Sigmoid colon (tissue), 7 donors: ENCODE data around the gene SQOR. TPM values are rescaled to one million over a fixed set of nuclear protein-coding genes. Genes with fewer than 3 reads are reported as not detected.

Source experiments
- DNase-seq: peaks from one replicate; pipeline ENCODE4 v3.0.0-alpha.2; 2019
- H3K27ac ChIP-seq, 4 donors: fragments of 200-600 bp; sonication (generic); one replicate each; pipeline ENCODE4 v1.5.1; 2016 to 2019; ENCODE audit warnings: mild to moderate bottlenecking in 1 of 4
- H3K27me3 ChIP-seq, 3 donors: fragments of 200-600 bp; sonication (generic); one replicate each; pipeline ENCODE4 v1.5.1; 2019; ENCODE audit warnings: mild to moderate bottlenecking in 1 of 3
- H3K36me3 ChIP-seq, 4 donors: fragments of 200-600 bp; sonication (generic); one replicate each; pipeline ENCODE4 v1.5.1; 2016 to 2019
- H3K4me1 ChIP-seq, 4 donors: fragments of 200-600 bp; sonication (generic); one replicate each; pipeline ENCODE4 v1.5.1; 2017 to 2019
- H3K4me3 ChIP-seq, 4 donors: fragments of 200-600 bp; sonication (generic); one replicate each; pipeline ENCODE4 v1.5.1; 2017 to 2019; ENCODE audit warnings: mild to moderate bottlenecking in 2 of 4, moderate library complexity in 1 of 4
- H3K9me3 ChIP-seq, 4 donors: fragments of 200-600 bp in 3 of 4; sonication (generic) in 3 of 4; one replicate each; pipeline versions ENCODE4 v1.5.1 to v1.6.1; 2013 to 2019
- CTCF ChIP-seq, 4 experiments: fragments of 450-650 bp in 3 of 4; fragments of 200-600 bp in 1 of 4; IDR thresholded peaks; one replicate each; pipeline ENCODE4 v1.5.1; 2016 to 2019; ENCODE audit warnings: antibody characterized with exemption in 4 of 4, mild to moderate bottlenecking in 3 of 4, moderate library complexity in 2 of 4
- EP300 ChIP-seq, 4 donors: sonication (generic); formaldehyde crosslinking; IDR thresholded peaks; one replicate each; pipeline ENCODE4 v1.6.1; 2017; ENCODE audit warnings: antibody characterized with exemption in 4 of 4
- POLR2A ChIP-seq, 2 donors: fragments of 450-650 bp; IDR thresholded peaks; one replicate each; pipeline ENCODE4 v1.6.1; 2016; ENCODE audit warnings: antibody characterized with exemption in 2 of 2, mild to moderate bottlenecking in 2 of 2, moderate library complexity in 2 of 2
- POLR2AphosphoS5 ChIP-seq, 4 donors: sonication (generic); formaldehyde crosslinking; IDR thresholded peaks; one replicate each; pipeline ENCODE4 v1.6.1; 2017; ENCODE audit warnings: antibody characterized with exemption in 4 of 4
- WGBS, 2 donors: extraction: QIAGEN DNeasy Blood & Tissue Kit; methylation state at CpG; one replicate each; pipeline ENCODE4 v1.1.7; 2013; 5-methylcytosine and 5-hydroxymethylcytosine counted together
- intact Hi-C: fragments of 100-400 bp; cut with DNase I; formaldehyde crosslinking; loops from one replicate; pipeline ENCODE4 v1.15.1; 2023
- polyA plus RNA-seq, 3 donors: library from polyadenylated mRNA; stranded (reverse); fragments of 200-250 nt; gene quantifications; one replicate each; pipeline ENCODE4 v1.2.3, GENCODE V29; 2013
- total RNA-seq, 4 donors: library from RNA; depleted of rRNA; stranded (reverse); fragments of >200 nt; gene quantifications; one replicate each; pipeline ENCODE4 v1.1.0, GENCODE V29; 2016
- donor health status: healthy with polysubstance abuse.
- donor health status: Bipolar disorder and iron deficiency.
- donor health status: healthy.

The SQOR gene
- total and polyA plus RNA-seq, 7 donors = 60.4 to 415 (median 83.4) TPM

DNA sequence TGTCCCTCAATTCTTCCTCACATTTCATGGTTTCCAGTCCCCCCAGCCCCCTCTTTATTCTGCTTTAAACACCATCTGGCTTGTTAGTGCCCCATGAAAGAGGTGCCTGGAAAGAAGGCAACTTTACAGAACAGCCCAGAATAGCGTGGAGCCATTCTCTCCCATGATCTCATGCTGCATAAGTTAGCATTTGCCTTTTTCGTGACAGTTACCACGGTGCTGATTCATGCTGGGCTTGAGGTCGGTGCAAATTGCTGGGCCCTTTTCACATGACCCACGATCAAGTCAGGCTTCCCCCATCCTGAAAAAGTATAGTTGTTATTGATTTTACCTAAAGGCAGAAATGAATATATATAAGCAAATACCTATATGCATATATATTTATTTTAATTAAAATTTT lies 29.6 kb downstream of the SQOR start:
- no peak overlapping the region for H3K27ac ChIP-seq
- intact Hi-C loops = loop anchor here (5.0 kb wide), 1 partner anchor 38 kb away; no protein-coding TSS in a partner anchor
- WGBS, 2 donors = 72 to 83% methylated on average over 5 of the region's 5 CpGs
- DNase-seq = no peak
- no peaks in the 10 kb centered on the region for H3K27me3 ChIP-seq
- no peaks in the 10 kb centered on the region for H3K9me3 ChIP-seq
- H3K4me1 ChIP-seq = peaks cover 0 to 26% (median 18%) of the 10 kb centered on the region in 4 donors
- TF ChIP-seq POLR2AphosphoS5 (IDR thresholded peaks at IDR 0.05) (no peak), CTCF (IDR thresholded peaks at IDR 0.05) (no peak), EP300 (IDR thresholded peaks at IDR 0.05) (no peak), POLR2A (IDR thresholded peaks at IDR 0.05) (no peak)
- peaks cover 7 to 44% (median 19%) of the 10 kb centered on the region in 4 donors for H3K36me3 ChIP-seq
- no peak overlapping the region for H3K4me3 ChIP-seq

GRCh38 chr15:45665261-45665660 lies 30.4 kb downstream of the SQOR start:
- TF ChIP-seq CTCF (IDR thresholded peaks at IDR 0.05) = no peak
- no peak for TF ChIP-seq POLR2AphosphoS5 (IDR thresholded peaks at IDR 0.05)
- TF ChIP-seq EP300 (IDR thresholded peaks at IDR 0.05) = no peak
- no peak for TF ChIP-seq POLR2A (IDR thresholded peaks at IDR 0.05)
- intact Hi-C loops = no loop called here
- whole genome bisulfite sequencing, 2 donors = 28 to 60% methylated on average over 1 of the region's 1 CpG
- Histone ChIP-seq H3K4me3 (no peak overlapping the region), H3K9me3 (no peaks in the 10 kb centered on the region), H3K4me1 (peaks cover 0 to 21% (median 13%) of the 10 kb centered on the region in 4 donors), H3K27ac (no peak overlapping the region), H3K36me3 (peaks cover 8 to 51% (median 19%) of the 10 kb centered on the region in 4 donors), H3K27me3 (no peaks in the 10 kb centered on the region)
- no peak for DNase-seq

DNA sequence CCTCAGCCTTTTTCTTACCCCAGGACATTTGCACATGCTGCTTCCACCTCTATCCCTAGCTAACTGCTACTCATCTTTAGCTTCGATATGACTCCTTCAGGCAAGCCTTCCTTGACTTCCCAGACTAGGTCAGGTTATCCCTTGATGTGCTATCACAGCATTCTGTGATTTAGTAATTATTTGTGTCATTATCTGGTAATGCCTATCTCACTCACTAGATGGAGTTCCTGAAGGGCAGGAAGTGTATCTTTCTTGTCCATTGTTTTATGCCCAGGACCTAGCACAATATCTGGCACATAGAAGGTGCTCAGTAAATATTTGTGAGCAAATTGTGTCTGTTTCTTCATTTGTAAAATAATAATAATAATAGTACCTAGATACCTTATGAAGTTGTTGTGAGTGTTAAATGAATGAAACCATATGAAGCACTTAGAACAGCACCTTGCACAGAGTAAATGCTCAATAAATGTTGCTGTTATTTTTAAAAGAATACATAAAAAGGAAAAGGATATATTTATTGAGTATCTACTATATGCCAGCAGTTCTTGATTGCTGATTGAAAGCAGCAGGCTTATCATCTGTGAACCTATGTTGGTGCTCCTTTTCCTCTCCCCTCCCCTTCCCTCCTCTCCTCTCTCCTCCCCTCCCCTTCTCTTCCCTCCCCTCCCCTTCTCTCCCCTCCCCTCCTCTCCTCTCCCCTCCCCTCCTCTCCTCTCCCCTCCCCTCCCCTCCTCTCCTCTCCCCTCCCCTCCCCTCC lies 31.5 kb downstream of the SQOR start:
- intact Hi-C loops = no loop called here
- no peak for DNase-seq
- no peak overlapping the region for H3K27ac ChIP-seq
- no peaks in the 10 kb centered on the region for H3K27me3 ChIP-seq
- no peak for TF ChIP-seq EP300 (IDR thresholded peaks at IDR 0.05)
- no peak for TF ChIP-seq POLR2A (IDR thresholded peaks at IDR 0.05)
- TF ChIP-seq CTCF (IDR thresholded peaks at IDR 0.05) = no peak
- TF ChIP-seq POLR2AphosphoS5 (IDR thresholded peaks at IDR 0.05) = no peak
- peaks cover 0 to 11% (median 5%) of the 10 kb centered on the region in 4 donors for H3K4me1 ChIP-seq
- 93 to 95% methylated on average over 1 of the region's 1 CpG for WGBS, 2 donors
- no peaks in the 10 kb centered on the region for H3K9me3 ChIP-seq
- peaks cover 18 to 61% (median 24%) of the 10 kb centered on the region in 4 donors for H3K36me3 ChIP-seq
- no peak overlapping the region for H3K4me3 ChIP-seq

DNA sequence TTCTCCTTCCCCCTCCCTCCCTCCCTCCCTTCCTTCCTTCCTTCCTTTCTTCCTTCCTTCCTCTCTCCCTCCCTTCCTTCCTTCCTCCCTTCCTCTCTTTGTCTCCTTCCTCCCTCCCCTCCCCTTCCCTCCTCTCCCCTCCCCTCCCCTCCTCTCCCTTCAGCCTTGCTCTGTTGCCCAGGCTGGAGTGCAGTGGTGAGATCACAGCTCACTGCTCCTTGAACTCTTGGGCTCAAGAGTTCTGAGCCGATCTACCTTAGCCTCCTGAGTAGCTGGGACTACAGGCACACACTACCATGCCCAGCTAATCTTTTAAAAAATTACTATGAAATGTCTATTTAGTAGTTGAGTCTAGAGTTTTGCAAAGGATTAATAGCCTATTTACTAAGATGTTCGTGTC lies 32.2 kb downstream of the SQOR start:
- Histone ChIP-seq H3K4me3 (no peak overlapping the region), H3K27ac (no peak overlapping the region), H3K4me1 (peaks cover 0 to 11% (median 4%) of the 10 kb centered on the region in 4 donors), H3K9me3 (no peaks in the 10 kb centered on the region), H3K36me3 (peaks cover 18 to 62% (median 27%) of the 10 kb centered on the region in 4 donors), H3K27me3 (no peaks in the 10 kb centered on the region)
- DNase-seq = no peak
- intact Hi-C loops = no loop called here
- 73 to 81% methylated on average over 2 of the region's 2 CpGs for WGBS, 2 donors
- no peak for TF ChIP-seq CTCF (IDR thresholded peaks at IDR 0.05)
- TF ChIP-seq POLR2A (IDR thresholded peaks at IDR 0.05) = no peak
- no peak for TF ChIP-seq POLR2AphosphoS5 (IDR thresholded peaks at IDR 0.05)
